HL-60 (cell line): ENCODE data around the gene TGIF1.

ENCODE experiments used
- CTCF ChIP-seq: IDR thresholded peaks from one replicate; pipeline ENCODE4 v1.5.1; 2011; ENCODE audit warnings: low read length, control low read depth, inconsistent platforms; ENCODE audit not compliant: insufficient read depth
- GABPA ChIP-seq: IDR thresholded peaks from 2 replicates; pipeline ENCODE4 v1.6.1; 2012; ENCODE audit warnings: low read depth
- POLR2AphosphoS5 ChIP-seq: IDR thresholded peaks from 2 replicates; pipeline ENCODE4 v1.6.1; 2012; ENCODE audit warnings: low read depth

DNA sequence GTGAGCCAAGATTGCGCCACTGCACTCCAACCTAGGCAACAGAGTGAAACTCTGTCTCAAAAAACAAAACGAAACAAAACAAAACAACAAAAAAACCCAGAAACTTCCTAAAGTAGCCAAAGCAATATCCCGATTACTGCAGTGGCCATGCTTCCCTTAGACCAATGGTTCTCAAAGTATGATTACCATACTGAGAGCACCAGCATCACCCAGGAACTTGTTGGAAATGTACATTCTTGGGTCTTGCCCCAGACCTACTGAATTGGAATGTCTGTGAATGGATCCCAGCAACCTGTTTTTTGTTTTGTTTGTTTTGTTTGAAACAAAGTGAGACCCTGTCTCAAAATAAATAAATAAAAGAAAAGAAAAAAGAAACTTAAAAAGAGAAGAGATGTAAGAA lies 41.9 kb upstream of the TGIF1 start:
- no peak for TF ChIP-seq CTCF
- TF ChIP-seq GABPA: no peak
- TF ChIP-seq POLR2AphosphoS5: no peak
